Measurements from ENCODE around the gene RWDD4.

The RWDD4 gene

DNA sequence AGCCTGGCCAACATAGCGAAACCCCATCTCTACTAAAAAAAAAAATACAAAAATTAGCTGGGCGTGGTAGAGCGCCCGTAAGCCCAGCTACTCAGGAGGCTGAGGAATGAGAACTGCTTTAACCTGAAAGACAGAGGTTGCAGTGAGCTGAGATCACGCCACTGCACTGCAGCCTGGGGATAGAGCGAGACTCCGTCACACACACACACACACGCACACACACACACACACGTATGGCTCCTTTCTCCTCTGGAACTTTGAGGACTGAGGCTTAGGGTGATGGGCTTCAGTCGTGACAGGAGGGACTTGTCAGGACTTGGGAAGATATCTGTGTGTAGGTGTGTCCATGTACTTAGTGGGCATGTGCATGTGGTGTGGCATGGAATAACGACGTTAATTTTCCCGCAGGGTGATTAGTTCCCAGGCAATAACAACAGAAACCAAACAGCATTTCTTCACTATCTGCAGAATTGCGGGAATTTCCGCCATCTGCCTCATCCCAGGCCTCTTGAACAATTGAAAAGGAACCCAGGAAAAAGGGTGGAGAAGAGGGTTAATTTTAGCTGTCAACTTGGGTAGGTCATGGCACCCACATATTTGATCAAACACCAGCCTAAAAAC, 47.7 kb downstream of the RWDD4 start:
- in situ Hi-C loops (cut with HindIII; ENCODE audit: low pct_ligation_motif_present, low pct_unique_long_range_greater_than_20kb, low sequenced_read_pairs), result no loop called here
- DNase-seq, result no peak

DNA sequence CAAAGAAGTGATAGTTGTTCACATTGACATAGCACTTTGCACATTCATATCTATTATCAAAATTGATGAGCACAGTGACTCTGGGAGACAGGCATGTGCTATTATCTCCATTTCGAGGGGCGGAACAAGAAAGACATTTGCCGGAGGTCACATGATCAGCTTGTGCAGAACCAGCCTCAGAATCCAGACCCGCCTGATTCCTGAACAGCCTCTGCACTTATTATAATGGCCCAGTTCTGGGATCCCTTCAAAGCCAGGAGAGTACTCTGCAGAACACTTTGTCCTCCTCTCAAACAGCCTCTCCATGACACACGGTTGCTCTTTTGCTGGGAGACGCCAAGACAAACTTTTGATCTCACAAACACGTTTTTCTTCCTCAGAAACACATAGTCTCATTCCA, 48.4 kb downstream of the RWDD4 start:
- in situ Hi-C loops (cut with HindIII; ENCODE audit: low pct_ligation_motif_present, low pct_unique_long_range_greater_than_20kb, low sequenced_read_pairs), result no loop called here
- DNase-seq, result no peak

DNA sequence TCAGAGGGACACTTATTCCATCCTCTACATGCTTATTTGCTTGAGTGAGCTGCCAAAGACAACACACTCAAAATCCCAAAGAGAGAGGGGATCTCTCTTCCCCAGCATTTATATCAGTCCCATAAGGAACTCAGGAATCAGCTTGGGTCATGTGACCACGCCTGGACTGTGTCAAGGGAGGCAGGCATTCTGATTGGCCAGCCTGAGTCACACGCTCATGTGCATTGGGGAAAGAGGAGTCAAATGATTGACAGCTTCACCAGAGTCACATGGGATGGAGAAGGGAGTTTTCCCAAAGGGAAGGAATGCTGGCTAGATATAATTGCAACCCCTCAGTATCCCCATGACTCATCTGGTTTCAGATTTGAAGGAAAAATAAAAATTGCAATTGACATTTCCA, 49.0 kb downstream of the RWDD4 start:
- DNase-seq, result peak; percentile 4
- in situ Hi-C loops (cut with HindIII; ENCODE audit: low pct_ligation_motif_present, low pct_unique_long_range_greater_than_20kb, low sequenced_read_pairs), result no loop called here

DNA sequence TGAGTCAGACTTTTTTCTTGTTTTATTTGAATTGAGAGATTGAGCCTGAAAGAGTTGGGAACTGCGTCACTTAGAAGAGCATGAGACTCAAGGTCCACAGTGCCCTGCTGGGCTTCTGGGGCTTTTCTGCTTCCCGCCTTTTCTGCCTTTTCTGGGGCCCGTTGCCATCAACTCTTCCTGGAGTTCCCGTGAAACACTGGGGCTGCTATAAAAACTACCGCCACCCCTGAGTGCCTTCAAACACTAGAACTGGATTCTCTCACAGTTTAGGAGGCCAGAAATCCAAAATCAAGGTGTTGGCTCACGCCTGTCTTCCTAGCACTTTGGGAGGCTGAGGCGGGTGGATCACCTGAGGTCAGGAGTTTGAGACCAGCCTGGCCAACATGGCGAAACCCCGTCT, 49.8 kb downstream of the RWDD4 start:
- in situ Hi-C loops (cut with HindIII; ENCODE audit: low pct_ligation_motif_present, low pct_unique_long_range_greater_than_20kb, low sequenced_read_pairs), result no loop called here
- no peak for DNase-seq

DNA sequence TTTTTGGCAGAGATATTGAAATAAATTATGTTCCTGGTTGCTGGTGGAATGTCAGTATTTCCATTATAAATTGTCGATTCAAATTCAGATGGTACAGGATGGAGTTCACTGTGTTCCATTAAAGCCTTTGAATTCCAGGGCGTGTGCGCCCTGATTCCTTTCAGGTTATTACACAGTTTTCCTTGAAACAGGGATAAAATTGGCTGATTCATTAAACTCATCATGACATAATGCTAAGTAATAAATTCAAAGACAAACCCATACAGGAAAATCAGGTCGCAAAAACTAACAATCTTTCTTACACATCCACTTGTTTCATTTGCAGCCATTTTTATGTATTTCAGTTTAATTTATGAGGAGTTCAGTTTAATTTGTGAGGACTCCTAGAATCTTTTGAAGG, 51.1 kb downstream of the RWDD4 start:
- no peak for DNase-seq
- in situ Hi-C loops (cut with HindIII; ENCODE audit: low pct_ligation_motif_present, low pct_unique_long_range_greater_than_20kb, low sequenced_read_pairs), result no loop called here

DNA sequence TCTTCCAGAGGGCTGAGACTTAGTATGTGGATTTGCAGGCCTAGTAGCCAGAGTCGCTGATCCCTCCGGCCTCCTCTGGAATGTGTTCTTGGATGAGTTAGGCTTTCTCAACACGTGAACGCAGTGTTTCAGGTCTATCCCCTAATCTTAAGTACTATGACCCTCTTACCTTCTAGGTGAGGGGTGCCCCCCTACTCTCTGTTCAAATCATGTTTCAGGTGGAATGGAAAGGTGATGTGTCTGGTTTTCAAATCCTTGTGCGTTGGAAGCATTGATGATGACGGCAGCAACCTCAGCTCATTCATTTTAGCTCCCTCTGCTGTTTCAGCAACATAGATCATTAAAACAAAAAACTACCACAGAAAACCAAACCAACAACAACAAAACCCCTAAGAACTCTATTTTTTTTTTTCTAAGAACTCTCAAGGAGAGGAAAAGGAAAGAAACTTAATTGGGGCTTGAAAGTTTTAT, 56.4 kb downstream of the RWDD4 start:
- in situ Hi-C loops (cut with HindIII; ENCODE audit: low pct_ligation_motif_present, low pct_unique_long_range_greater_than_20kb, low sequenced_read_pairs), result no loop called here
- peak; percentile 23 for DNase-seq

DNA sequence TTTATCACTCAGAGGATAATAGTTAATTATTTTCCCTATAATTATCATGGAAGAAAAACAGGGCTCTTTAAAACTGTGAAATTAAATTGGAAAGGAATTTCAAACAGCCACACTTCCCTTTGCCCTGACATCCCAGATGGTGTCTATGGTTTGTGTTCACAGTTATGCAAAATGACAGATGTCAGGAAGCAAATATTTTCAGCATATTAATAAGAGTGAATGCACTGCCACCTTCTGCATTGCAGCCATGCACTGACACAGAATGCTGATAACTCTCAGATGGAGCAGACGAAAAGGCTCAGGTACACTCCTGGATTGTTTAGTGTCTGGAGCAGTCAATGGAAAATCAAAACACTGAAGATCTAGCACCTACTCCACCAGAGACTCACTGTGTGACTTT, 57.6 kb downstream of the RWDD4 start:
- DNase-seq, result no peak
- in situ Hi-C loops (cut with HindIII; ENCODE audit: low pct_ligation_motif_present, low pct_unique_long_range_greater_than_20kb, low sequenced_read_pairs), result no loop called here

DNA sequence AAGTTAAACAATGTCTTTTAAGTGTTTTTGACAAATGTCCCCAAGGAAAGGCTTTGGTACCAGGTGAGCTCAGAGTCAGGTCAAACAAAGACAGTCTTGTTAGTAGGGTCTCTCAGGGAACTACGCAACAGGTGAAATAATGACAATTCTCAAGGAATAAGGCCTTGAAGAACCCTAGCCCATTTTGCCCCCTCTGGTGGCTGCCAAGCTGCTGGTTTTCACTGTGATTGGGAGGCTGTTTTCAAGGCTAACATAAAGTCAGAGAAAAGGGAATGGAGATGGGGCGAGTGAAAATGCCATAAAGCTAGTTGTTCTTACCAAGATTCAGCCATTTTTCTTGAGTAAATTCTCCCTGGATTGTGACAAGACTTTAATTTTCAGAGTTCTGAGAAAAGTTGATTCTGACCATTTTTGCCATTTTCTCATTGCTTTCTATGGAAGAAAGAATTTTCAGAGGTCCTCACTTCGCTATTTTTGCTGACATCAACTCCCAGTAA, 58.7 kb downstream of the RWDD4 start:
- in situ Hi-C loops (cut with HindIII; ENCODE audit: low pct_ligation_motif_present, low pct_unique_long_range_greater_than_20kb, low sequenced_read_pairs), result no loop called here
- DNase-seq, result peak; percentile 44

DNA sequence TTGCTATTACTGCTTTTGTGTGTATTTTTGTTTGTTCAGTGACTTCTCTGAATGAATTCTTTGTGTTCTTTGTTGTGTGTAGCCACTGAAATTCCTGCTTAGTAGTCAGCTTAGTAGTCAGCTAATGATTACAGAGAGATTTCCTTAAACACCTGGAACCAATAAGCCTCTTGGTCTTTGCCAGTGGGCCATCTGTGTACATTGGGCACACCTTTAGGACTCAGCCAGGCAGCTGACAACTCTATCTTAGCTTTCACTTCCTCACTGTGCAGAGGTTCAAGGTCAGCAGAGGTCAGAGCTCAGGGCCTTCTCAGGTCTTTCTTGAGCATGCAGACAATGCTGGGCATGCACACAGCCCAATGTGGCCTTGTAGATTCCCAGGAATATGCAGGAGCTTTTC, 59.3 kb downstream of the RWDD4 start:
- in situ Hi-C loops (cut with HindIII; ENCODE audit: low pct_ligation_motif_present, low pct_unique_long_range_greater_than_20kb, low sequenced_read_pairs), result no loop called here
- DNase-seq, result peak; percentile 2

DNA sequence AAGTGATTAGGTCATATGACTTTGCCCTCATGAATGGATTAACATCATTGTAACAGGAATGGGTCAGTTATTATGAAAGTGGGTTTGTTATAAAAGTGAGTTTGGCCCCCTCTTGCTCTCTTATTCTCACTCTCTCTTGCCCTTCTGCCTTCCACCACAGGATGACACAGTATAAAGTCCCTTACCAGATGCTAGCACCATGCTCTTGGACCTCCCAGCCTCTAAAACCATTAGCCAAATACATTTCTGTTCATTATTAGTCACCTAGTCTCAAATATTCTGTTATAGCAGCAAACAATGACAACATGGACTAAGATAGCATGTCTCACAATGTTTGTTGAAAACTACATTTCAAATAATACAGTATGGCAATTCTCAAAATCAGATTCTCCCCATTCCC, 59.7 kb downstream of the RWDD4 start:
- in situ Hi-C loops (cut with HindIII; ENCODE audit: low pct_ligation_motif_present, low pct_unique_long_range_greater_than_20kb, low sequenced_read_pairs), result no loop called here
- DNase-seq, result no peak

DNA sequence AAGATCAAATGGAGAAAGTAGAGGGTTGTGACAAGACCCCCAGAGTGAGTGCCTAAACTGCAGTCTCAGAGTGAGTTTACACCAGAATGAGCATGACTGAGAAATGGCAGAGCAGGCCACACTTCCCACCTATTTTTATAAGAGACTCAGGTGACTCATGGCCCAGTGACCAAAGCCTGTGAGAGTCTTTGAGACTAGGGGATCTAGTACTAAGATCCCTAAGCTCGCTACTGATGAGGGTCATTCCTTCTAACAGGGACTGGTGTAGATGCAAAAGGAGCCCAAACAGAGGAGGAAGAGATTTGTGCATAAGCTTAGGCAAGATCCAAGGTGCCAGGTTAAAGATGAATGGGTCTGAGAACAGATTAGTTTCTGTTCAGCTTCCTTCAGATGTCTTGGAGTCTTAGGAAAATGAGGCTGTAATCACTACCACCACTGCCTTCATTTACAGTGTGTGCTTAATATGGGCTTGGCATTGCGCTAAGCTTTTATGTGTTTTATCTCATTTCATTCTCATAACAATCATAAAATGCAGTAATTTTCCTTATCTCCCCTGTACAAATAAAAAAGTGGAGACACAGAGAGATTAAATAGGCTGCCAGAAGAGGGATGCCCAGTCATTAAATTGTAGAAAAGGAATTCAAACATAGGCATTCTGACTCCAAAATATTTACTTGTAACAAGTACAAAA, 62.8 kb downstream of the RWDD4 start:
- in situ Hi-C loops (cut with HindIII; ENCODE audit: low pct_ligation_motif_present, low pct_unique_long_range_greater_than_20kb, low sequenced_read_pairs), result no loop called here
- DNase-seq, result no peak

DNA sequence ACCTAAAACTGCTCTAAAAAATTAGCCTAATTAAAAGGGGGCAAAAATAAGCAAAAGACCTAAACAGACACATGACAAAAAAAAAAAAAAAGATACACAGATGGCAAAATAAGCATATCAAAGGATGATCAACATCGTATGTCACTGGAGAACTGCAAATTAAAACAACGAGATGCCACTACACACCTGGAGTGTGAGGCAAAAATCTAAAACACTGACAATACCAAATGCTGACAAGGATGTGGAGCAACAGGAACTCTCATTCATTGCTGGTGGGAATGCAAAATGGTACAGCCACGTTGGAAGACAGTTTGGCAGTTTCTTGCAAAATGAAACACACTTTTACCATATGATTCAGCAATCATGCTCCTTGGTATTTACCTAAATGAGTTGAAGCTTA, 64.2 kb downstream of the RWDD4 start:
- no peak for DNase-seq
- in situ Hi-C loops (cut with HindIII; ENCODE audit: low pct_ligation_motif_present, low pct_unique_long_range_greater_than_20kb, low sequenced_read_pairs), result no loop called here

DNA sequence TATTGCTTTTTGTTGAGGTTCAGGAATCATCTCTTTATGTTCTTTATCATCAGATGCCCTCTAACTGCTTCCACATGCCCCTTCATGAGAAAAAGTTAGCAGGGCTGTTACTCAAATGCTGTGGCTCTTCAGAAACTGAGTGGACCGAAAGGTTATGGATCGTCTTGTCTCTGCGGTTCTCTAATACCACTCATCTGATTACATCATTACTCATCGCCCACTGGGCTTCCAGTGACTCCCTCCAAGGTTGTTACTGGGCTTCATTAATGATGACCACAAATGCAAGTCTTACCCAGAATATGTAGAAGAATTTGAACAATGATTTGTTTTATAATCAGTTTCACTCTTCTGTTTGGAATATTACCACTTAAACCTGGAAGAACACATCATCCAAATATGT, 67.7 kb downstream of the RWDD4 start:
- no peak for DNase-seq
- in situ Hi-C loops (cut with HindIII; ENCODE audit: low pct_ligation_motif_present, low pct_unique_long_range_greater_than_20kb, low sequenced_read_pairs), result no loop called here
